Ammon's horn (tissue), 1 donor: Measurements from ENCODE around the gene LCLAT1.
A peak's percentile ranks its signal among the peaks of the same experiment; 100 is the strongest.
"Not testable (repeated sequence)": the region's sequence is repeated elsewhere in the genome, so short reads cannot be mapped to it uniquely, and the experiment has no call there.

Experiments
- DNase-seq: peaks from one replicate; pipeline ENCODE4 v3.0.0-alpha.2; 2016; ENCODE audit warnings: low spot score

LCLAT1 gene

DNA sequence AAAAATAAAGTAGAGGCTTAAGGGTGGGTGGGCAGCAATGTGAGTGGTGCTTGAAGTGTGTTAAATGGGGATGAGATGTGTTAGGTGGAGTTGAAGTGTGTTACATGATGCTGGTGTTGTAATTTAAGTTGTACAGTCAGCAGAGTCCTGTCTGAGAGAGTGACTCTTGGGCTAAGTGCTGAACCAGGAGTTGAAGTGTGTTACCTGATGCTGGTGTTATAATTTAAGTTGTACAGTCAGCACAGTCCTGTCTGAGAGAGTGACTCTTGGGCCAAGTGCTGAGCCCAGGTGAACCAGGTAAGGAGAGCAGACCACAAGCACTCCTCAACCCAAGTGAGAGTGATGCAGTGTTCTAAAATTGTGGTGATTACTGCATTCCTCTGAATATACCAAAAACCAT lies 40.6 kb downstream of the LCLAT1 start:
- DNase-seq: no peak

GRCh38 chr2:30488012-30488659 lies 41.1 kb downstream of the LCLAT1 start:
- no peak for DNase-seq

GRCh38 chr2:30491225-30491624 lies 44.2 kb downstream of the LCLAT1 start:
- DNase-seq: no peak

DNA sequence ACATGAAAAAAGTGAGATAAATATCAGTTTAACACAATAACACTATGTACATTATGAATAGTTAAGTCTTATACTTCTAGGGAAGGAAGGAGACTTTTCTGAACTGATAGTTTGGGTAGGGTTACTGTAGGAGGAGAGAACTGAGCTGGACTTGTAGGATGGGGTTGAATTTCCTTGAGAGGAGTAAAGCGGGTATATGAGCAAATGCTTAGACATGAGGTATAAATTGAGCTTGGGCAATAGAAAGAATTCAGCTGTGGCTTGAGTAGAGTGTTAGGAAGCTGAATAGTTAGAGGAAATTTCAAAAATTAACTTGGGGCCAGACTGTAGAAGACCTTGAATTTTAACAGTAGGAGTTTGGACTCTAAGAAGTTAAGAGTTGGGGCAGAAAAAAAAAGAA lies 45.1 kb downstream of the LCLAT1 start:
- no peak for DNase-seq

DNA sequence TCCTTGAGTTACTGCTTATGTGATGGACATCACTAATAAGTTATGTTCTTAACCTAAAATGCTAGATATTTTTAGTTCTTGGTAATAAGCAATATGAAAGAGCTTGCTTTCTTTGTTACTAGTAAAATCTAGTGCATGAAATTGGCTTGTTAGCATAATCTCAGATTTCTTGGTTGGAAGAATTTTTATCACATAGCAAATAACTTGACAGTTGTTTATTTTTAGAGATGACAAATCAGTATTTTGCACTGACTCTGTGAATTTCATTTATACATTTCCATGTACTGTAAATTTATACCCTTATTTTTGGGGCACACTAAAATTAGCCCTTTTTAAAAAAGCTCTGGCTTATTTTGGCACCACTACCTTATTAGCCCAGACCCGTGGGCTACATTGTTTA lies 45.6 kb downstream of the LCLAT1 start:
- no peak for DNase-seq

DNA sequence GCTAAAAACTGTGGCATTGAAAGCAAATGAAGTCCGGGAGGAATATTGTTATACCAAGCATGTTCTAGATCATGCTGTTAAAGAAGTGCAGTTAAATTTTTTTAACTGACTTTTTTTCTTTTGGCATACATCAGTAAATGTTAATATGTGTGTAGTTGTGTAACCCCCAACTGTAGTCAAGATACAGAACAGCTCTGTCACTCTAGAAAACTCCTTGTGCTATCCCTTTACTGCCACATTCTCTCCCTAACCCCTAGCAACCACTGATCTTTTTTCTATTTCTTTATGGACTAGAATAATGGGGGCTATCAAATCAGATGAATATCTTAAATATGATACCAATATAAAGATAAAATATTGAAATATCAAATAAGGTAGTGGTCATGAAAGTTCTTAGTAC lies 46.4 kb downstream of the LCLAT1 start:
- DNase-seq: no peak

GRCh38 chr2:30495896-30496295 lies 48.9 kb downstream of the LCLAT1 start:
- DNase-seq: not testable (repeated sequence)

- DNase-seq: no peak
These were observed 52.6 kb downstream of the LCLAT1 start for GRCh38 chr2:30499681-30500080.

DNA sequence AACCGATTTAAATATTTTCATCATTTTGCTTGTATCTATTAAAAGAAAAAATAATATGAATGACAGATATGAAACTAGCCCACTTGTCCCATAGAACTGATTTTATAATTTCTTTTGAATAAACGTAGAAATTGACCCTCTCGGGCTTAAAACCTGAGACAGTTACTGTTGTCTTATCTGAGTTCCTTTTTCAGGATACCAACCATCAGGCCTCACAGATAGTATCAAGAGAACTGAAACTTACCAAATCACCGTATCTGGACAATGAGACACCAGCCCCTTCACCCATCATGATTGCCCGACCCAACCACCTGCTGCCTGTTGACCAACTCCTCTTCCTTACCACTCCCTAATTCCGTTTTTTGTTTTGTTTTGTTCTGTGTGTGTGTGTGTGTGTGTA lies 53.7 kb downstream of the LCLAT1 start:
- no peak for DNase-seq

DNA sequence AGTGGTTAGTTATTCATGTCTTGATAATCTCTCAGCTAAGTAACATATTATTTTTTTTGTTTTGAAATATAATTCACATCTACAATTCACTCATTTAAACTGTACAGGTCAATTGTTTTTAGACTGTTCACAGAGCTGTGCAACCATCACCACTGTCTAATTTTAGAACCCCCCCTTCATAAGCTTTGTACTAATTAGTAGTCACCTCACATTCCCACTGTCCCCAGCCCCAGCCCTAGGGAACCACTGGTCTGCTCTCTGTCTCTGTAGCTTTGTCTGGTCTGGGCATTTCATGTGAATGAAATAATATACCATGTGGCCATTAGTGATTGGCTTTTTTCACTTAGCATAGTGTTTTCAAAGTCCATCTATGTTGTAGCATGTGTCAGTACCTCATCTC lies 55.3 kb downstream of the LCLAT1 start:
- no peak for DNase-seq

GRCh38 chr2:30503007-30503694 lies 56.1 kb downstream of the LCLAT1 start:
- no peak for DNase-seq

GRCh38 chr2:30503695-30504052 lies 56.6 kb downstream of the LCLAT1 start:
- DNase-seq: no peak

DNA sequence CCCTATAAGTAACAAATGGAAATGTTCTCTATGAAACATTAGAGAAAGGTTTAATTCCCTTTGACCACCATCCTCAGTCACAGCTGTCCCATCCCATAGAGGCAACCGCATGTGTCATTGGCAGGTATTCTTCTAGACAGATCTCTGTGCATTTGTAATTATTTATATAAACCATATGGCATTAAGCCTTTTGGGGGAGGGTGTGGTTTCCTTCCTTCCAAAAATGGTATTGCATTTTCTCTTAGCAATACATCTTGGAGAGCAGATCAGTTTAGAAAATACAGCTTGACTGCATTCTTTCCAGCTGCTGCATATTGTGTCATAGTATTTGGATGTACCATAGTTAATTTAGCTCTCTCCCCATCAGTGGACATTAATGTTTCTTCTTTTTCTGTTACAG lies 57.7 kb downstream of the LCLAT1 start:
- DNase-seq: no peak

- DNase-seq: no peak
These were observed 58.6 kb downstream of the LCLAT1 start for GRCh38 chr2:30505500-30506180.

DNA sequence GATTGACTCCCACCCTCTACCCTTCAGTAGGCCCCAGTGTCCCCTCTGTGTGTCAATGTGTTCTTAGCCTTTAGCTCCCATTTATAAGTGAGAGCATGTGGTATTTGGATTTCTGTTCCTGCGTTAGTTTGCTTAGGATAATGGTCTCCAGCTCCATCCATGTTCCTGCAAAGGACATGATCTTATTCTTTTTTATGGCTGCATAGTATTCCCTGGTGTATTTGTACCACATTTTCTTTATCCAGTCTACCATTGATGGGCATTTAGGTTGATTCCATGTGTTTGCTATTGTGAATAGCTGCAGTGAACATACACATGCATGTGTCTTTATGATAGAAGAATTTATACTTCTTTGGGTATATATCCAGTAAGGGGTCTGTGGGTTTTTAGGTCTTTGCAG lies 60.4 kb downstream of the LCLAT1 start:
- DNase-seq: not testable (repeated sequence)

DNA sequence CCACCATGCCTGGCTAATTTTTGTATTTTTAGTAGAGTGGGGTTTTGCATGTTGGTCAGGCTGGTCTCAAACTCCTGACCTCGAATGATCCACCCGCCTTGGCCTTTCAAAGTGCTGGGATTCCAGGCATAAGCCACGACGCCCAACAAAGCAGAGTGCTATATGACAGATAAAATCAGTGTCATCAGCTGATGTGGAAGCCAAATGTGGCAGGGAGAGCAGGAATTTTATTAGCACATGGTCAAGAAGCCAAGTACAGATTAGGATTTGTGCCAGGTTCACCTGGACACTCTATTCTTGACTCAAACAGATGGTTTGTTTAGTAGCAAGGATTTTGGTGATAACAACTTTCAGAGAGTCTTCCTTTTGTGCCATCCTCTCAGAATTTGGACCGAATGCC lies 62.7 kb downstream of the LCLAT1 start:
- DNase-seq: no peak

- DNase-seq: no peak
These were observed 63.4 kb downstream of the LCLAT1 start for GRCh38 chr2:30510409-30510808.

DNA sequence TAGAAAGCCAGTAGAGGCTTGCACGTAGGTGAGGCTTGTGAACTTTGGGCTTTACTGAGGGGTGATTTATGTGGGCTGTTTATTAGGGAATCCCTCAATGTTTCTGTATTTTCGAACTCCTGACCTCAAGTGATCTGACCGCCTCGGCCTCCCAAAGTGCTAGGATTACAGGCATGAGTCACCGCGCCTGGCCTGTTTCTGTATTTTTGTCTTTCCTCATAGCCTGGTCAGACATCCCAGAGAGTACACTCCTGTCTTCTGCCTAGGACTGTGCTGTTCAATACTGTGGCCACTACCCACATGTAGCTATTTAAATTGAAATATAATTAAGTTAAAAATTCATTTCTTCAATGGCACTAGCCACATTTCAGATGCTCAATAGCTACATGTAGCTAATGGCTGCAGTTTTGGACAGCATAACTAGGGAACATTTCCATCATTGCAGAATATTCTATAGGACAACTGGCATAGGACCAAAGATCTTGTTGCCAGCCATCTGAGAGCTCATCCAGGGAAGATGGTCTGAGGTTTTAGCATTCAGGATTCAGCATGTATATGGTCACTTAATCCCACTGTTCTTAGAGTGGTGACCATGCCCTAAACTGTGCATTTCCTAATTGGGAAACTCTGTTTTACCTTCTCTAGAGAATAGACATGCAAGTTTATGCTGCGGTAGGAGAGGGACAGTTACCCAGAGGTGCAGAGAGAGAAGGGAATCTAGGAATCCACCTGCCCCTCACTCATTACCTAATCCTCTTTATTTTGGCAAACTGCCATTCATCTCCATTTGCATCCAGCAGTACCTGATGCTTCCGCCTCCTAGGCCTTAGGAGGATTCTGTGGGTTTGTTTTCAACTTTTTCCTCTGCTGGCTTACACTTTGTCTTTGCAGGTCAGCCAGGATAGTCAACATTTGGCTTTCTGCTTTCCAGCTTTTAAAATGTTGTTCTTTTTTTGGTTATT lies 64.4 kb downstream of the LCLAT1 start:
- no peak for DNase-seq

DNA sequence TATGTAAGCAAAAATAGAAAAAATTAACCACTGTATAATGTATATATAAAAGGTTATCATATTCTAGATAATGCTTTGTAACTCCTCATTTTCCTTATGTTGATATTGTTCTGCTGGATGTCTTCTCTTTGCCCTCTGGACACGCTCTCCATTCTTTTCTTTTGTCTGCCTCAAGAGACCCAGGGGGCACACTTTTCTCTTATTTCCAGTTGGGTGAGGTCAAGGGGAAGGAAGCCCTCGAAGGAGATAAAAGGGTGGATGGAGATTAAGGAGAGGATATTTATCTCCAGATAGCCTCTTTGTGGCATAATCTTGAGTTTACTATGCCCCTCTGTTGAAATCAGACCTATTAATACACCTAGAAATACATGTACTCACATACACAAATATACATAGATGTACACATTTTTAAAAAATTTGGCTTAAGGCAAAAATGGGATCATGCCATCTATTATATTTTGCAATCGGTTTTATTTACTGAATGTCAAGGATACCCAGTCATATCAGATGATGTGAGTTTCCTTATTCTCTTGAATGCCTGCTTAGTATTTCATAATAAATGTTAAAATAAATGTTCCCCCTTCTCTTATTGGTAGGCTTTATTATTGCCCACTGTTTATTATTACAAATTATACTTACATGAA lies 65.3 kb downstream of the LCLAT1 start:
- no peak for DNase-seq

GRCh38 chr2:30513649-30514048 lies 66.6 kb downstream of the LCLAT1 start:
- not testable (repeated sequence) for DNase-seq

- peak; percentile 35 for DNase-seq
These were observed 67.2 kb downstream of the LCLAT1 start for GRCh38 chr2:30514134-30514847.
